ENCODE results near the gene FXN.

Gene FXN

DNA sequence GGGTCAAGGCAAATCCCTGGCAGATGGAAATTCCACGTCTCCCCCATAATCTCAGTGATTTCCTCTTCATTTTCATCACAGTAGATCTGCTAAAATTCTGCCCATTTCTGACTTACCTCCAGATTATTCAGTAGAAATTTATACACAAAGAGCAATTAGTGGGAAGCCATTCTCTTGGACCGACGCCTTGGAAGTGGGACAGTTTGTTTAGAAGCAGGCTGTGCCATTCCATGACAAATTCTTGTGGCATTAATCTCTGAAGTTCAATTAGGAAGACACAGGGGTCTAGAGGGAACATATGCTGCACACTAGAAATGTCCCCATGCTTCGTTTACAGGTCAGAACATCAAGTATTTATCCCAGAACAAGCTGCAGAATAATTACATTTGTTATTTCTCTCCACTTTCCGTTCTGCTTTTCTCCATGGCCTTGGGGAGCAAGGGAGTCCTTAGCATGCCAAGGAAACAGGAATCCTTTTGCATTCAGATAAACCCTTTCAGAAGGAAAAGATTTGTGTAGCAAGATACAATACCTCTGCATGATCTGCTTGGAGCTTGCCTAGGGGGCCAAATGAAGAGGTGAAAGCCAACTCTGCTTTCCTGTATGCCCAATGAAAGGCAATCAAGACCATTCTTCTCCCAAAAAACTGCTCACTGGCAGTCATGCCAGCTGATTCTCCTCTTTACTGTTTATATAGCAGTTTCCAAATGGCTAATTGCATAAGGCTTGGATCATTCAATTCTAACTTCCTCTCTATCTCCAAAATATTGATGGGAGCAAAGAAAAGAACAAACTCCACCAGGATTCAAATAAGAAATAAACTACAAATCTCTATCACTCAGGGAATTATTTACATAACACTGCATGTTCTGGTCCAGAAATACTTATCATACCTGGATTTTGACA, 19.1 kb upstream of the FXN start:
- H3K4me2 ChIP-seq (ENCODE audit: low read depth, low read length, poor library complexity, severe bottlenecking), result no peak overlapping the region
- TF ChIP-seq, protein P1, sequence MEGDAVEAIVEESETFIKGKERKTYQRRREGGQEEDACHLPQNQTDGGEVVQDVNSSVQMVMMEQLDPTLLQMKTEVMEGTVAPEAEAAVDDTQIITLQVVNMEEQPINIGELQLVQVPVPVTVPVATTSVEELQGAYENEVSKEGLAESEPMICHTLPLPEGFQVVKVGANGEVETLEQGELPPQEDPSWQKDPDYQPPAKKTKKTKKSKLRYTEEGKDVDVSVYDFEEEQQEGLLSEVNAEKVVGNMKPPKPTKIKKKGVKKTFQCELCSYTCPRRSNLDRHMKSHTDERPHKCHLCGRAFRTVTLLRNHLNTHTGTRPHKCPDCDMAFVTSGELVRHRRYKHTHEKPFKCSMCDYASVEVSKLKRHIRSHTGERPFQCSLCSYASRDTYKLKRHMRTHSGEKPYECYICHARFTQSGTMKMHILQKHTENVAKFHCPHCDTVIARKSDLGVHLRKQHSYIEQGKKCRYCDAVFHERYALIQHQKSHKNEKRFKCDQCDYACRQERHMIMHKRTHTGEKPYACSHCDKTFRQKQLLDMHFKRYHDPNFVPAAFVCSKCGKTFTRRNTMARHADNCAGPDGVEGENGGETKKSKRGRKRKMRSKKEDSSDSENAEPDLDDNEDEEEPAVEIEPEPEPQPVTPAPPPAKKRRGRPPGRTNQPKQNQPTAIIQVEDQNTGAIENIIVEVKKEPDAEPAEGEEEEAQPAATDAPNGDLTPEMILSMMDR (conservative IDR thresholded peaks at IDR 0.05; ENCODE audit: low read length), result no peak
- no peak for TF ChIP-seq EZH2phosphoT487 (IDR thresholded peaks at IDR 0.05; ENCODE audit: borderline replicate concordance)

DNA sequence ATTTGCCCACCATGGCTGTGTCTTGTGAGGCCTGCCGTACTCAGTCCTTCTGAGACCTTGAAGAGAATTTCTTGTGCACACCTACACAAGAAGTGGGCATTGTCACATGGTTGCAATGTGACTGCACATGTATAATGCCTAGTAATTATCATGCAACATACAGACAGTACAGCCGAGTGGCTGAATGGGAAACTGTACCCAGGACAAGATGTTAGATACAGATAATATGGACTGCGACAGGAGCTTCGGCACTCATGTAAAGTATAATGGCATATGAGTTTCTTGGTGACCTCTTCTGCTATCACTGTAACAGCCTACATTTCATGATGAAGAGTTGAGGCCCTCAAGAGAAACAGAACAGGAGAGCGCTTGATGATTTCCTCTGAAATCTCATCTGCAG, 16.8 kb upstream of the FXN start:
- H3K9ac ChIP-seq (ENCODE audit: low read depth, low read length, poor library complexity, severe bottlenecking), result peak overlapping the region; percentile 73
- no peaks in the 10 kb centered on the region for H3K36me3 ChIP-seq (ENCODE audit: insufficient read depth, low read length)
- H3K79me2 ChIP-seq (ENCODE audit: insufficient read depth, low read length), result no peaks in the 10 kb centered on the region
- H3K4me3 ChIP-seq (ENCODE audit: low read length, poor library complexity, severe bottlenecking), result no peak overlapping the region
- H4K20me1 ChIP-seq (ENCODE audit: insufficient read depth, low read length, poor library complexity, severe bottlenecking), result no peaks in the 10 kb centered on the region
- H3K27me3 ChIP-seq (ENCODE audit: insufficient read depth, low read length, poor library complexity, severe bottlenecking), result no peaks in the 10 kb centered on the region
- H3K9me2 ChIP-seq (replicated peaks; ENCODE audit: low read depth, low read length), result no peaks in the 10 kb centered on the region
- TF ChIP-seq EZH2phosphoT487 (IDR thresholded peaks at IDR 0.05; ENCODE audit: borderline replicate concordance), result no peak
- TF ChIP-seq, protein P1 (conservative IDR thresholded peaks at IDR 0.05; ENCODE audit: low read length), result peak; percentile 53
- no peaks in the 10 kb centered on the region for H3K9me3 ChIP-seq (ENCODE audit: insufficient read depth, low read depth, low read length)
- H3K4me1 ChIP-seq (ENCODE audit: insufficient read depth, low read length, poor library complexity, severe bottlenecking), result peaks cover 56% of the 10 kb centered on the region
- H2AFZ ChIP-seq (ENCODE audit: low read length), result no peak overlapping the region; the same call in 1 of the 2 replicates
- H3F3A ChIP-seq (ENCODE audit: low read depth), result peaks cover 2% of the 10 kb centered on the region; the same call in 1 of the 2 replicates
- peak overlapping the region; percentile 74 for H3K4me2 ChIP-seq (ENCODE audit: low read depth, low read length, poor library complexity, severe bottlenecking)

More for the DNA sequence above, 19.1 kb upstream of the FXN start:
- peaks cover 45% of the 10 kb centered on the region for H3K4me1 ChIP-seq (ENCODE audit: insufficient read depth, low read length, poor library complexity, severe bottlenecking)
- H3K27me3 ChIP-seq (ENCODE audit: insufficient read depth, low read length, poor library complexity, severe bottlenecking), result no peaks in the 10 kb centered on the region
- H3K9me3 ChIP-seq (ENCODE audit: insufficient read depth, low read depth, low read length), result no peaks in the 10 kb centered on the region
- H3F3A ChIP-seq (ENCODE audit: low read depth), result peaks cover 2% of the 10 kb centered on the region; the same call in 1 of the 2 replicates
- H3K4me3 ChIP-seq (ENCODE audit: low read length, poor library complexity, severe bottlenecking), result no peak overlapping the region
- H3K36me3 ChIP-seq (ENCODE audit: insufficient read depth, low read length), result no peaks in the 10 kb centered on the region
- H3K79me2 ChIP-seq (ENCODE audit: insufficient read depth, low read length), result no peaks in the 10 kb centered on the region
- H2AFZ ChIP-seq (ENCODE audit: low read length), result 0 out of 2 replicates have a peak overlapping the region, but pooled peaks have one; percentile 17
- no peak overlapping the region for H3K9ac ChIP-seq (ENCODE audit: low read depth, low read length, poor library complexity, severe bottlenecking)
- H4K20me1 ChIP-seq (ENCODE audit: insufficient read depth, low read length, poor library complexity, severe bottlenecking), result no peaks in the 10 kb centered on the region
- no peaks in the 10 kb centered on the region for H3K9me2 ChIP-seq (replicated peaks; ENCODE audit: low read depth, low read length)

DNA sequence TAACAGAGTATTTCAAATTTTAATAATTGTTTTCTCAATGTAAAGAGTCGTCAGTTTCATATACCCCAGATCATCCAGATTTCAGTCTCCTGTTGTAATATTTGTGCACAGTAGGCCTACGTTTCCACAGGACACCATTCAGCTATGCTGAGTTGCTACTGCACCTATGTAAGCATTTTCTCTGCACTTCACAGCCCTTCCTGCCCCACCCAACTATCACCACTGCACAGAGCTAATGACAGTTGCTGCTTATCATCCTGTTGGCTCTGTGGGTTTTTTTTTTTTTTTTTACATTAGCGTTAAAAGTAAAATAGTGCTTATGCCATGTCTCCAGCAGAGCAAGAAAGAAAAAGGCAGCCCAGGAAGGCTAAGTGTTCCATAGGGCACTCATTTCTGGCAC, 15.7 kb upstream of the FXN start:
- Histone ChIP-seq H3K79me2 (ENCODE audit: insufficient read depth, low read length) (no peaks in the 10 kb centered on the region), H3K4me2 (ENCODE audit: low read depth, low read length, poor library complexity, severe bottlenecking) (peak overlapping the region; percentile 74), H3K9ac (ENCODE audit: low read depth, low read length, poor library complexity, severe bottlenecking) (peak overlapping the region; percentile 73), H3K36me3 (ENCODE audit: insufficient read depth, low read length) (no peaks in the 10 kb centered on the region), H2AFZ (ENCODE audit: low read length) (peak overlapping the region; percentile 9; the same call in 1 of the 2 replicates), H3F3A (ENCODE audit: low read depth) (peaks cover 2% of the 10 kb centered on the region; the same call in 1 of the 2 replicates), H3K27me3 (ENCODE audit: insufficient read depth, low read length, poor library complexity, severe bottlenecking) (no peaks in the 10 kb centered on the region), H3K4me3 (ENCODE audit: low read length, poor library complexity, severe bottlenecking) (peak overlapping the region; percentile 54), H3K4me1 (ENCODE audit: insufficient read depth, low read length, poor library complexity, severe bottlenecking) (peaks cover 64% of the 10 kb centered on the region), H3K9me2 (replicated peaks; ENCODE audit: low read depth, low read length) (no peaks in the 10 kb centered on the region), H3K9me3 (ENCODE audit: insufficient read depth, low read depth, low read length) (no peaks in the 10 kb centered on the region), H4K20me1 (ENCODE audit: insufficient read depth, low read length, poor library complexity, severe bottlenecking) (no peaks in the 10 kb centered on the region)
- no peak for TF ChIP-seq EZH2phosphoT487 (IDR thresholded peaks at IDR 0.05; ENCODE audit: borderline replicate concordance)
- TF ChIP-seq, protein P1 (conservative IDR thresholded peaks at IDR 0.05; ENCODE audit: low read length), result no peak

Measured in Loucy (cell line).